GM19099 (cell line): ENCODE data around the gene CRHR1.

Source experiments
- POLR2A ChIP-seq: IDR thresholded peaks from 3 replicates; pipeline ENCODE4 v1.6.1; 2011; ENCODE audit warnings: low read depth; ENCODE audit not compliant: insufficient read length; ENCODE audit errors: extremely low read depth

The CRHR1 gene

GRCh38 chr17:45780921-45781320 lies 3.2 kb upstream of the CRHR1 start:
- no peak for TF ChIP-seq POLR2A

GRCh38 chr17:45782889-45783592 lies 1.1 kb upstream of the CRHR1 start:
- no peak for TF ChIP-seq POLR2A

GRCh38 chr17:45783593-45784292 lies 377 bp upstream of the CRHR1 start:
- no peak for TF ChIP-seq POLR2A

GRCh38 chr17:45784741-45785479 lies 790 bp downstream of the CRHR1 start:
- no peak for TF ChIP-seq POLR2A

GRCh38 chr17:45785480-45786193 lies 1.5 kb downstream of the CRHR1 start:
- no peak for TF ChIP-seq POLR2A

GRCh38 chr17:45786349-45786748 lies 2.2 kb downstream of the CRHR1 start:
- TF ChIP-seq POLR2A = no peak

GRCh38 chr17:45787044-45787443 lies 2.9 kb downstream of the CRHR1 start:
- TF ChIP-seq POLR2A = no peak

GRCh38 chr17:45787656-45788055 lies 3.5 kb downstream of the CRHR1 start:
- TF ChIP-seq POLR2A = no peak

- TF ChIP-seq POLR2A = no peak
Measured at GRCh38 chr17:45788057-45788456, 3.9 kb downstream of the CRHR1 start.

- TF ChIP-seq POLR2A = no peak
Measured at GRCh38 chr17:45789874-45790273, 5.8 kb downstream of the CRHR1 start.

GRCh38 chr17:45790296-45790922 lies 6.3 kb downstream of the CRHR1 start:
- TF ChIP-seq POLR2A = no peak

- TF ChIP-seq POLR2A = no peak
Measured at GRCh38 chr17:45791041-45791582, 7.0 kb downstream of the CRHR1 start.

- TF ChIP-seq POLR2A = no peak
Measured at GRCh38 chr17:45791935-45792334, 7.8 kb downstream of the CRHR1 start.

GRCh38 chr17:45792437-45792836 lies 8.3 kb downstream of the CRHR1 start:
- TF ChIP-seq POLR2A = no peak

- TF ChIP-seq POLR2A = no peak
Measured at GRCh38 chr17:45792995-45793755, 9.1 kb downstream of the CRHR1 start.
